PC-9 (cell line): ENCODE measurements around the gene KCNMB2.

ENCODE experiments used
- CTCF ChIP-seq: fragments of 200-600 bp; sonication (generic); conservative IDR thresholded peaks from 2 replicates; pipeline ENCODE4 v1.6.1; 2017; ENCODE audit warnings: mixed run types, antibody characterized with exemption, mild to moderate bottlenecking, moderate library complexity
- EZH2 ChIP-seq: fragments of 200-600 bp; sonication (generic); IDR thresholded peaks from 2 replicates; pipeline ENCODE4 v1.8.0; 2017; ENCODE audit warnings: antibody characterized with exemption, low read depth

- TF ChIP-seq CTCF (no peak), EZH2 (no peak)
Measured at GRCh38 chr3:178486903-178487302, 49.3 kb upstream of the KCNMB2 start.
